Stomach smooth muscle (tissue), 2 donors: Measurements from ENCODE around the gene AVPR2.

Experiments
- H3K27ac ChIP-seq: one replicate; pipeline ENCODE4 v1.7.0; 2013; ENCODE audit warnings: mild to moderate bottlenecking, low read length, inconsistent platforms
- H3K27me3 ChIP-seq, 2 donors: one replicate each; pipeline ENCODE4 v1.7.0; 2013; ENCODE audit warnings: low read length in 2 of 2; ENCODE audit not compliant: insufficient read depth in 2 of 2, control insufficient read depth in 1 of 2
- H3K36me3 ChIP-seq, 2 donors: one replicate each; pipeline ENCODE4 v1.7.0; 2013; ENCODE audit warnings: low read length in 2 of 2; ENCODE audit not compliant: control insufficient read depth in 2 of 2, insufficient read depth in 2 of 2
- H3K4me1 ChIP-seq: one replicate; pipeline ENCODE4 v1.7.0; 2013; ENCODE audit warnings: low read length; ENCODE audit not compliant: control insufficient read depth, insufficient read depth
- H3K4me3 ChIP-seq, 2 donors: one replicate each; pipeline ENCODE4 v1.7.0; 2013; ENCODE audit warnings: low read length in 2 of 2
- H3K9ac ChIP-seq, 2 donors: one replicate each; pipeline ENCODE4 v1.7.0; 2013; ENCODE audit warnings: low read length in 2 of 2, mild to moderate bottlenecking in 1 of 2
- H3K9me3 ChIP-seq, 2 donors: one replicate each; pipeline ENCODE4 v1.7.0; 2013; ENCODE audit warnings: low read length in 2 of 2; ENCODE audit not compliant: control insufficient read depth in 2 of 2
- donor health status: healthy.
- donor health status: Pancreatic carcinoma.

AVPR2 gene

DNA sequence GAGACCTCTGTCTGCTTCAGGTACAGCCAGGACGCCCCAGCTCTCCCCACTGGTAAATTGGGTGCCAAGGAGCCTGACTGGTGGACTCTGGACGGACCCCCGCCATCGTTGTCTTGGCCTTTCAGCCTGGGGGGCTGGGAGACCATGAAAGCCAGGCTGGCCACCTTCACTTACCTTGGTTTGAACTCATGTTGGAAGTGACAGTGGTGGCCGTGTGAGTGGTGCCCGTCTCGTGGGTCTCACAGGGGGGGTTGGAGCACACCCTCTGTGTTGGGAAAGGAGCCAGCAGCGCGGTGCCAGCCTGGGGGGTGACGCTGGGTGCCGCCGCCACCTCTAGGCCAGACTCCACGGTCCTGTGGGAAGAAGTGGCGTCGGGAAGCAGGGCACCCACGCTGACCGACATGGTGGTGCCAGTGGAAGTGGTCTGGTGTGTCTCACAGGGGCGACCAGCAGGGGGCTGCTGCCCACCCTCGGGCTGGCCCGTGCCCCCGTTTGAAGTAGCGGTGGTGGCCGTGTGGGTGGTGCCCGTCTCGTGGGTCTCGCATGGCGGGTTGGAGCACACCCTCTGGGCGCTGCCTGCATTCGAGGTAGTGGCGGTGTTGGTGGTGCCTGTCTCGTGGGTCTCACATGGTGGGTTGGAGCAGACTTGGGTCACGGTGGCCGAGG, 49.6 kb downstream of the AVPR2 start:
- Histone ChIP-seq H3K27me3 (no peaks in the 10 kb centered on the region), H3K4me3 (peak overlapping the region; percentile 43 to 67), H3K36me3 (peaks cover 21 to 31% of the 10 kb centered on the region in 2 donors), H3K9me3 (no peaks in the 10 kb centered on the region), H3K4me1 (peaks cover 63% of the 10 kb centered on the region), H3K27ac (peak overlapping the region; percentile 95), H3K9ac (peak overlapping the region; percentile 78 to 87)

DNA sequence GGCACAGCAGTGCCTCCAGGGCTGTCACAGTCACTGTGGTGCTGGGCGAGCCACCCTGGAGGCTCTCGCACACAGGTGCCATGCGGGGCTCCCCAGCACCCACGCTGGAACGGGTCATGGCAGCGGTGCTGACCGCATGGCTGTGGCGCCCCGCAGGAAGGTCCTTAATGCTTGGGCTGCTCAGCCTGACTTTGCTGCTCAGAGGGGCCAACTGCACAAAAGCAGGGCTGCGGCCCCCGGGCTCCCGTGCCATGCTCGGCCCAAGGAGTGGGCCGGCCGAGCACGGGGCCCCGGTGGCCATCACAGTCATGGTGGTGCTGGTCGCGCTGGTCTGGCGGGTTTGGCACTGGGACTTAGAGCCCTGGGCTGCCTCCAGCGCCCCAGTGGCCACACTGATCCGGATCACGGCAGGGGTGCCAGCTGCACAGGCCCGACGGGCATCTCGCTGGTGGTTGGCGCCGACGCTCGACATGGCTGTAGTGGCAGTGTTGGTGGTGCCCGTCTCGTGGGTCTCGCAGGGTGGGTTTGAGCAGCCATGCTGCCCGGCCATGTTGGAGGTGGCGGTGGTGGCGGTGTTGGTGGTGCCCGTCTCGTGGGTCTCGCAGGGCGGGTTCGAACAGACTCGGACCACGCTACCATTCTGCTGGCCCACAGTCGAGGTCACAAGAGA, 50.2 kb downstream of the AVPR2 start:
- peak overlapping the region; percentile 95 for H3K27ac ChIP-seq
- H3K4me3 ChIP-seq: peak overlapping the region in 1 of 2 donors; percentile 67
- H3K27me3 ChIP-seq: no peaks in the 10 kb centered on the region
- peaks cover 22 to 35% of the 10 kb centered on the region in 2 donors for H3K36me3 ChIP-seq
- no peak overlapping the region for H3K9ac ChIP-seq
- H3K9me3 ChIP-seq: no peaks in the 10 kb centered on the region
- peaks cover 60% of the 10 kb centered on the region for H3K4me1 ChIP-seq

DNA sequence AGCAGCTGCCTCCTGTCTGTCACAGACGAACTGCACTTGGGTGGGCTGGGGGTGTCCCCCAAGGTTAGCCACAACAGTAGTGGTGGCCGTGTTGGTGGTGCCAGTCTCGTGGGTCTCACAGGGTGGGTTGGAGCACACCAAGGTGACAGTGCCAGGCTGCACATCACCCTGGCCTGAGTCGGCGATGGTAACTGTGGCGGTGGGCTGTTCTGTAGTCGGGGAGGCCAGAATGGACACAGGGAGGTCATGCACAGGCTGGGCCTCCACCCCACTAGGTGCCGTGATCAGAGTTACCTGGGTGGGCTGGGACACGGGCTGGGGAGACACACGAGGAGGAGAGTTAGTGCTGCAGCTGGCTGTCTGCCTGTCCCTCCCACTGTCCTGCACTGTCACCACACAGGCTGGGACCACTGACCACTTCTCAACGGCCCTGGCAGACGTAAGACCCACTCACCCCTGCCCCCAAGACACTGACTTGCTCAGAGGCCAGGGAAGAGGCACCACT, 50.8 kb downstream of the AVPR2 start:
- Histone ChIP-seq H3K9ac (no peak overlapping the region), H3K27ac (peak overlapping the region; percentile 95), H3K9me3 (no peaks in the 10 kb centered on the region), H3K27me3 (no peaks in the 10 kb centered on the region), H3K4me3 (peak overlapping the region in 1 of 2 donors; percentile 3), H3K4me1 (peaks cover 54% of the 10 kb centered on the region), H3K36me3 (peaks cover 22 to 35% of the 10 kb centered on the region in 2 donors)

DNA sequence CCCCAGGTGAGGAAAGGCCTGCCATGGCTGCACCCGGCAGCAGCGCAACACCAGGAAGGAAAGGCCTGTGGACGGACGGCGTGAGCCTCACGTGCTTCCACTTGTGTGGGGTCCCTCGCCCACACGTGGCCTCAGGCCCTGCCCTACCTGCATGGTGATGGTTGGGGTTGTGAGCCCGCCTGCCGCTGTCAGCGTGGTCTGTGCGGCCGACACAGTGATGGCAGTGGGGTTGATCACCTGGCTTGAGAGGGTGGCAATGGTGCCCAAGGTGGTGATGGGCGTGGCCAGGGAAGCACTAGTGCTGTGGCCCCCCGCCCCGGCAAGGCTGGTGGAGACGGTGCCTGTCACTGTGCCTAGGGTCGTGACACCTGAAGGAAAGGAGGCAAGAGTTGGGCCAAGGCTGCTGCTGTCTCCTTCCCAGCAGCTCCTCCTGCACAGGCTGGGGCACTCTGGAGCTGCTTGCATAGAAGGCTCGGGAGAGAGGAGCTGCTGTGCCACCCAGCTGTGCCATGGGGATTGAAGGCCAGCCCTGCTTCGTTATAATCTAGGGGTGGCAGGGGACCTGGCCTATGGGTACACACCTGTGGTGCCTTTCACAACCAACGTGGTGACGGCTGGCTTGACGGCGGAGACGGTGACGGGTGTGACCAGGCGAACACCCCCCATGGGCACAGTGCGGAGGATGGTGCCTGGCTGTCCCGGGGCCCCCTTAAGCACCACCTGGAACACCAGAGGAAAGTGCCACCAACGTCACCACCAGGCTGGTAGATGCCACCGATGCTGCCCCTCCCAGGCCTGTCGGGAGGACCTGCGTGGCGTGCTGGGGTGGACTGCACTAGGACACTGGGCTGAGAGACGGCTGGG, 51.8 kb downstream of the AVPR2 start:
- Histone ChIP-seq H3K27me3 (no peaks in the 10 kb centered on the region), H3K4me1 (peaks cover 48% of the 10 kb centered on the region), H3K27ac (peak overlapping the region; percentile 95), H3K9me3 (no peaks in the 10 kb centered on the region), H3K4me3 (no peak overlapping the region), H3K36me3 (peaks cover 15 to 32% of the 10 kb centered on the region in 2 donors), H3K9ac (no peak overlapping the region)
